Type B pancreatic cell (in vitro differentiated cells): Measurements from ENCODE around the gene SCP2. TPM values are rescaled to one million over a fixed set of nuclear protein-coding genes. Genes with fewer than 3 reads are reported as not detected.

Source experiments
- DNase-seq: peaks from one replicate; pipeline ENCODE4 v3.0.0; 2021; ENCODE audit warnings: mixed read lengths; ENCODE audit not compliant: unreplicated experiment; ENCODE audit errors: extremely low spot score
- H3K27ac Mint-ChIP-seq: 2 replicates; pipeline ENCODE4 v1.8.0; 2021; ENCODE audit warnings: mild to moderate bottlenecking, mixed read lengths
- H3K27me3 Mint-ChIP-seq: 2 replicates; pipeline ENCODE4 v1.8.0; 2021; ENCODE audit warnings: mixed read lengths
- H3K36me3 Mint-ChIP-seq: 2 replicates; pipeline ENCODE4 v1.8.0; 2021; ENCODE audit warnings: mixed read lengths
- H3K4me1 Mint-ChIP-seq: one replicate; pipeline ENCODE4 v1.8.0; 2021; ENCODE audit warnings: mixed read lengths; ENCODE audit not compliant: unreplicated experiment
- H3K4me3 Mint-ChIP-seq: 2 replicates; pipeline ENCODE4 v1.8.0; 2021; ENCODE audit warnings: mild to moderate bottlenecking, mixed read lengths
- H3K9me3 Mint-ChIP-seq: 2 replicates; pipeline ENCODE4 v1.8.0; 2021; ENCODE audit warnings: mixed read lengths
- CTCF ChIP-seq: fragments of 200-600 bp; sonication (generic); conservative IDR thresholded peaks from 2 replicates; pipeline ENCODE4 v1.5.0; 2021; ENCODE audit warnings: antibody characterized with exemption, mild to moderate bottlenecking
- total RNA-seq: library from RNA; stranded (reverse); gene quantifications from 2 replicates; pipeline ENCODE4 v1.2.1, GENCODE V29; 2021; ENCODE audit warnings: low replicate concordance

Gene SCP2
- total RNA-seq, 1 donor from 2014 or later, result 108 TPM

DNA sequence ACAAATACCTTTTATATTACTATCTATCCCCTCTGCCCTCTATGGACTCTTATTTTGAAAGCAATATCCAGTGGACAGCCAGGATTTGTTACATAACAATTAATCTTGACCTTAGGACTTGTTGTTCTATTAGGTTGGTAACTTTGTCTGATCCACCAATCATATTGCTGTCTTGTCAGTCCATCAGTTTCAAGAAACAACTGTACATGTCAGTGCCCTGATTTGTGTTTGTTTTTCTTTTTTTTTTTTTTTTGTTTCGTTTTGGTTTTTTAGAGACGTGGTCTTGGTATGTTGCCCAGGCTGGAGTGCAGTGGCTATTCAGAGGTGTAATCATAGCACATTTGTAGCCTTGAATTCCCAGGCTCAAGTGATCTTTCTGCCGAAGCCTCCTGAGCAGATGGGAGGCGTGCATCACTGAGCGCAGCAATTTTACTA lies 1.5 kb upstream of the SCP2 start:
- Mint-ChIP-seq H3K4me1 (peaks cover 11% of the 10 kb centered on the region), H3K27ac (no peak overlapping the region), H3K36me3 (no peaks in the 10 kb centered on the region), H3K4me3 (peak overlapping the region; percentile 67), H3K27me3 (peaks cover 26% of the 10 kb centered on the region), H3K9me3 (no peaks in the 10 kb centered on the region)
- no peak for DNase-seq
- no peak for TF ChIP-seq CTCF

- Mint-ChIP-seq H3K27ac (no peak overlapping the region), H3K4me3 (peak overlapping the region; percentile 93), H3K36me3 (no peaks in the 10 kb centered on the region), H3K9me3 (no peaks in the 10 kb centered on the region), H3K4me1 (peaks cover 11% of the 10 kb centered on the region), H3K27me3 (peaks cover 19% of the 10 kb centered on the region)
- DNase-seq, result no peak
- no peak for TF ChIP-seq CTCF
Measured at GRCh38 chr1:52926864-52927211, 238 bp upstream of the SCP2 start.

DNA sequence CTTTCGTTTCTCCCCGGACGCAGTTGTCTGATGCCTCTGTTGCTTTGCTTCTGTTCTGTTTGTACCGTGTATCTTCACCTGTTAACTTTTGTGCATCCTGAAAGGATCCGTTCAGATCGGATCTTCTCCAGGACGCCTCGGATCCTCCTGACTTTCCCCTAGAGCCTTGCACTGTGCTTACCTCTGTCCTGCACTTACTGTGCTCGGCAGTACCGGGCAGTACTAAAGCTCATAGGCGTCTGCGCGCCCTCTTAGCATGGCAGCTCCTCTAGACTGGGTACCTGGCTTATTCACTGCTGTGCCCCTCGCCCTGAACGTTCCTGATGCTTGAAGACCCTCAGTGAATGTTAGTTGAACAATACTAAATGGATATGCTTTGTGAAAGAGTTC lies 934 bp downstream of the SCP2 start:
- peaks cover 11% of the 10 kb centered on the region for H3K4me1 Mint-ChIP-seq
- no peak for TF ChIP-seq CTCF
- peak overlapping the region; percentile 93 for H3K4me3 Mint-ChIP-seq
- no peaks in the 10 kb centered on the region for H3K9me3 Mint-ChIP-seq
- peaks cover 13% of the 10 kb centered on the region for H3K27me3 Mint-ChIP-seq
- H3K36me3 Mint-ChIP-seq, result no peaks in the 10 kb centered on the region
- no peak for DNase-seq
- peak overlapping the region; percentile 68 for H3K27ac Mint-ChIP-seq

DNA sequence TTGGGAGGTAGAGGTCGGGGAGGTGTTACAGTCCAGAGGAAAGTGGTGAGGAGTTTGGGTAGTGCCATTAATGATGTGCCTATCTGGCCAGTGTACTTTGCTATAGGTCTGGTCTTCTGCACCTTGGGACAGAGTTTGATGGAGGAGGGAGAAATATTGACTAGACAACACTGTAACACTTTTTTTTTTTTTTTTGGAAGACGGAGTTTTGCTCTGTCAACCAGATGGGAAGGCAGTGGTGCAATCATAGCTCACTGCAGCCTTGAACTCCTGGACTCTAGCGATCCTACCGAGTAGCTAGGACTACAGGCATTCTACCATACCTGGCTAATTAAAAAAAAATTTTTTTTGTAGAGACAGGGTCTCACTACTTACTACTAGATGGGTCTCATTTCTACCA lies 1.9 kb downstream of the SCP2 start:
- peaks cover 7% of the 10 kb centered on the region for H3K27me3 Mint-ChIP-seq
- peaks cover 11% of the 10 kb centered on the region for H3K4me1 Mint-ChIP-seq
- no peaks in the 10 kb centered on the region for H3K36me3 Mint-ChIP-seq
- no peak for TF ChIP-seq CTCF
- DNase-seq, result no peak
- H3K27ac Mint-ChIP-seq, result no peak overlapping the region
- no peaks in the 10 kb centered on the region for H3K9me3 Mint-ChIP-seq
- H3K4me3 Mint-ChIP-seq, result no peak overlapping the region

DNA sequence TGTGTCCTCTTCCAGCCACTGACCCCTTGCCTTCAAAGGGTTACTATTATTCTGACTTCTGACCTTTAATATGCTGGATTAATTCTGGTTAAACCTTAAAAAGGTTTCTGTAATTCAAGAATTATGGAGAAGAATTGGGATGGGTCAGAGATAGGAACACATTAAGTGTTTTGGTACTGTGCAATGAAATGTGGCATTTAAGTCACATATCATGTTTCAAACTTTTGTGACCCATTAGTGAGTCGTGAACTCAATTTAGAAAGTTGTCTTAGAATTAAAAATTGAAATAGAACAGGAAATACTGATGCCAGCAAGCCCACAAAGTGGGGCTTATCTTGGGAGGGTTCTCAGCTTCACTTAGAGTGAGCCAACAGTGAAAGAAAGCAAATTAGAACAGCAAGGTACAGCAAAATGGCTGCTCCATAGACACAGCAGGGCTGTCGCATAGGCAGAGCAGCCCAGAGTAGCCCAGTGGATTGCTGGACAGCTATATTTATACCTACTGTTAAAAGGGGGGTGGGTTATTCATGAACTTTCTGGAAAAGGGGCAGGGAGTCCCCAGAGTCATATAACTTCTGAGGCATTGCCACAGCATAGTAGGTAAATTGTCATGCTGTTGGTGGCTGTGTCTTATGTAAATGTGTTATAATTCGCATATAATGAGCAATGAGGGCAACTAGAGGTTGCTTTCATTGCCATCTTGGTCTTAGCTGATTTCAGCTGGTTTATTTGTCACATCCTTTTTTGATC lies 10.5 kb downstream of the SCP2 start:
- Mint-ChIP-seq H3K9me3 (no peaks in the 10 kb centered on the region), H3K4me3 (no peak overlapping the region), H3K36me3 (peaks cover 7% of the 10 kb centered on the region), H3K4me1 (no peaks in the 10 kb centered on the region), H3K27ac (no peak overlapping the region), H3K27me3 (no peaks in the 10 kb centered on the region)
- DNase-seq, result no peak
- TF ChIP-seq CTCF, result no peak

DNA sequence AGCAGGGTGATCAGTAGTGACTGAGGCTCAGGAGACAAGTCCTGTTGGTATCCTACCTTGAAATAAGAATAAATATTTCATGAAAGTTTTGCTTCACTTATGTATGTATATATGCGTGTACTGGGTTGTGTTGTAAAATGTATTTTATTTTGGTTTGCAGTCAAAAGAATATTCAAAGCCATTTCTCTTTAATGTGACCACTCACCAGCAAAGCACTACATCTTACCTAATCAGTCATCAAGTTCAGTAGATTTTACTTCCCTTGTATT lies 11.0 kb downstream of the SCP2 start:
- no peak overlapping the region for H3K4me3 Mint-ChIP-seq
- no peaks in the 10 kb centered on the region for H3K27me3 Mint-ChIP-seq
- peaks cover 7% of the 10 kb centered on the region for H3K36me3 Mint-ChIP-seq
- no peak overlapping the region for H3K27ac Mint-ChIP-seq
- H3K9me3 Mint-ChIP-seq, result no peaks in the 10 kb centered on the region
- no peak for DNase-seq
- H3K4me1 Mint-ChIP-seq, result no peaks in the 10 kb centered on the region
- TF ChIP-seq CTCF, result no peak
